ENCODE results near the gene NDEL1. TPM values are rescaled to one million over a fixed set of nuclear protein-coding genes. Genes with fewer than 3 reads are reported as not detected.

Gene NDEL1
- polyA plus RNA-seq, 3 donors: 29.8 to 58.3 (median 39.7) TPM

GRCh38 chr17:8503368-8503767, 67.7 kb downstream of the NDEL1 start:
- no peak overlapping the region for H3K4me2 ChIP-seq (replicated peaks; ENCODE audit: extremely low read depth, low read length, poor library complexity, severe bottlenecking)
- H3K9me3 ChIP-seq (replicated peaks in 1 of 2; ENCODE audit: control insufficient read depth in 1 of 2, insufficient read depth in 1 of 2, low read length in 2 of 2): no peaks in the 10 kb centered on the region
- Mint-ChIP-seq H3K4me1 (no peaks in the 10 kb centered on the region), H3K36me3 (no peaks in the 10 kb centered on the region), H3K4me3 (no peak overlapping the region), H3K27me3 (ENCODE audit: low read depth in 3 of 3) (peaks cover 0 to 1% (median 0%) of the 10 kb centered on the region in 3 donors), H3K9me3 (peaks cover 0 to 3% (median 0%) of the 10 kb centered on the region in 7 donors), H3K27ac (no peak overlapping the region)
- no peaks in the 10 kb centered on the region for H4K20me1 ChIP-seq (ENCODE audit: insufficient read depth, low read length)
- H2AFZ ChIP-seq (ENCODE audit: insufficient read depth, low read depth, low read length, poor library complexity, severe bottlenecking): no peak overlapping the region
- intact Hi-C loops (cut with micrococcal nuclease): no loop called here
- H3K9ac ChIP-seq (ENCODE audit: insufficient read depth, low read length, poor library complexity, severe bottlenecking): no peak overlapping the region
- no peaks in the 10 kb centered on the region for H3K27me3 ChIP-seq (ENCODE audit: control insufficient read depth in 2 of 2, insufficient read depth in 2 of 2, low read length in 2 of 2)
- H3K27ac ChIP-seq (ENCODE audit: low read depth in 1 of 2, low read length in 2 of 2): no peak overlapping the region
- no peak overlapping the region for H3K4me3 ChIP-seq (replicated peaks in 1 of 3; ENCODE audit: low read depth in 2 of 3, low read length in 3 of 3)
- 94% methylated on average over 6 of the region's 6 CpGs for WGBS (ENCODE audit: insufficient coverage)
- H3K4me1 ChIP-seq (ENCODE audit: control insufficient read depth in 1 of 2, insufficient read depth in 2 of 2, low read length in 2 of 2): no peaks in the 10 kb centered on the region
- DNase-seq: no peak
- TF ChIP-seq CTCF (IDR thresholded peaks at IDR 0.05): no peak
- H3K79me2 ChIP-seq (ENCODE audit: insufficient read depth, low read length): no peaks in the 10 kb centered on the region
- H3K36me3 ChIP-seq (replicated peaks in 1 of 2; ENCODE audit: control insufficient read depth in 1 of 2, insufficient read depth in 2 of 2, low read length in 2 of 2): no peaks in the 10 kb centered on the region

GRCh38 chr17:8503807-8504206, 68.1 kb downstream of the NDEL1 start:
- Histone ChIP-seq H3K27ac (ENCODE audit: low read depth in 1 of 2, low read length in 2 of 2) (no peak overlapping the region), H3K4me3 (replicated peaks in 1 of 3; ENCODE audit: low read depth in 2 of 3, low read length in 3 of 3) (no peak overlapping the region), H3K4me2 (replicated peaks; ENCODE audit: extremely low read depth, low read length, poor library complexity, severe bottlenecking) (no peak overlapping the region), H3K36me3 (replicated peaks in 1 of 2; ENCODE audit: control insufficient read depth in 1 of 2, insufficient read depth in 2 of 2, low read length in 2 of 2) (no peaks in the 10 kb centered on the region), H3K9me3 (replicated peaks in 1 of 2; ENCODE audit: control insufficient read depth in 1 of 2, insufficient read depth in 1 of 2, low read length in 2 of 2) (no peaks in the 10 kb centered on the region), H3K4me1 (ENCODE audit: control insufficient read depth in 1 of 2, insufficient read depth in 2 of 2, low read length in 2 of 2) (no peaks in the 10 kb centered on the region), H3K27me3 (ENCODE audit: control insufficient read depth in 2 of 2, insufficient read depth in 2 of 2, low read length in 2 of 2) (no peaks in the 10 kb centered on the region), H2AFZ (ENCODE audit: insufficient read depth, low read depth, low read length, poor library complexity, severe bottlenecking) (no peak overlapping the region), H4K20me1 (ENCODE audit: insufficient read depth, low read length) (no peaks in the 10 kb centered on the region), H3K79me2 (ENCODE audit: insufficient read depth, low read length) (no peaks in the 10 kb centered on the region), H3K9ac (ENCODE audit: insufficient read depth, low read length, poor library complexity, severe bottlenecking) (no peak overlapping the region)
- peaks cover 0 to 3% (median 0%) of the 10 kb centered on the region in 7 donors for H3K9me3 Mint-ChIP-seq
- no peaks in the 10 kb centered on the region for H3K36me3 Mint-ChIP-seq
- 88% methylated on average over 8 of the region's 9 CpGs for WGBS (ENCODE audit: insufficient coverage)
- peaks cover 0 to 1% (median 0%) of the 10 kb centered on the region in 3 donors for H3K27me3 Mint-ChIP-seq (ENCODE audit: low read depth in 3 of 3)
- TF ChIP-seq CTCF (IDR thresholded peaks at IDR 0.05): no peak
- no peaks in the 10 kb centered on the region for H3K4me1 Mint-ChIP-seq
- intact Hi-C loops (cut with micrococcal nuclease): no loop called here
- DNase-seq: no peak
- H3K4me3 Mint-ChIP-seq: no peak overlapping the region
- H3K27ac Mint-ChIP-seq: no peak overlapping the region
